Spleen (tissue), 7 donors: ENCODE measurements around the gene ABTB2.

Experiments used
- POLR2A ChIP-seq, 3 donors: fragments of 450-650 bp; IDR thresholded peaks; one replicate each; pipeline ENCODE4 v1.5.1; 2017; ENCODE audit warnings: antibody characterized with exemption in 3 of 3, mild to moderate bottlenecking in 1 of 3
- POLR2AphosphoS5 ChIP-seq, 3 donors: sonication (generic); formaldehyde crosslinking; IDR thresholded peaks; one replicate each; pipeline ENCODE4 v1.5.1; 2017; ENCODE audit warnings: antibody characterized with exemption in 3 of 3
- TF ChIP-seq, protein P1 (sequence below), 11 experiments: fragments of 200-600 bp in 7 of 11; fragments of 450-650 bp in 4 of 11; sonication (generic) in 4 of 11; IDR thresholded peaks in 8 of 11; conservative IDR thresholded peaks in 3 of 11; 1 replicate in 7 of 11; 2 replicates in 4 of 11; pipeline versions ENCODE4 v1.4.0 to v1.8.0; 2016 to 2021; ENCODE audit warnings: antibody characterized with exemption in 11 of 11, inconsistent platforms in 4 of 11, mild to moderate bottlenecking in 1 of 11
- donor health status: DM: no; HTN: no; CAD: no; lungs with moderate emphysema.
- donor health status: DM: no; HTN: no; CAD: no.
- donor health status: DM: no; HTN: no; CAD: no.

DNA sequence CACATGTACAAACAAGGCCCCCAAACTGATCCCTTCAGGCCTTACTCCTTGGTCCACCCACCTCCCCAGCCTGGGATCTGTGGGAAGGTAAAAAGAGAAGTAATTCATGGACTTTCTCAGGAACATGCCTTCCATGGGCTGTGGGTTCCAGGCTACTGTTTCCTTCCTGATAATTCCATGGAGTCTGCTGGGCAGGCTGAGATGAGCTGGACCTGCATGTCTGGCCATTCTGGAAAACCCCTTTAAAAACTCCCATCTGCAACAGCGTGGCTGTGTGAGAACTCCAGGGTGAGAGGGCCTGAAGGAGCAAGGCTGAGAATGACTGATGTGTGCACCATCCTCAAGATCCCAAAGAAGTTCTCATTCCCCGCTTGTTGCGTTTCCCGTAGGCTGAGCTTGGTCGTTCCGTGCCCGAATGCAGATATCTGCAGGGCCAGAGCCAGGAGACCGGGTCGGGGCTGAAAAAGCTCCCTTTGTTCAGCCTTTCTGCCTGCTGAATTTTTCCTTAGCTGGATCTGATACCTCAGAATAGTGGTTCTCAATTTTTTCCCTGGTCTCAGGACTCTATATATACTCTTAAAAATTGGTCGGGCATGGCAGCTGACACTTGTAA is 179.5 kb downstream of the ABTB2 start:
- TF ChIP-seq, protein P1, sequence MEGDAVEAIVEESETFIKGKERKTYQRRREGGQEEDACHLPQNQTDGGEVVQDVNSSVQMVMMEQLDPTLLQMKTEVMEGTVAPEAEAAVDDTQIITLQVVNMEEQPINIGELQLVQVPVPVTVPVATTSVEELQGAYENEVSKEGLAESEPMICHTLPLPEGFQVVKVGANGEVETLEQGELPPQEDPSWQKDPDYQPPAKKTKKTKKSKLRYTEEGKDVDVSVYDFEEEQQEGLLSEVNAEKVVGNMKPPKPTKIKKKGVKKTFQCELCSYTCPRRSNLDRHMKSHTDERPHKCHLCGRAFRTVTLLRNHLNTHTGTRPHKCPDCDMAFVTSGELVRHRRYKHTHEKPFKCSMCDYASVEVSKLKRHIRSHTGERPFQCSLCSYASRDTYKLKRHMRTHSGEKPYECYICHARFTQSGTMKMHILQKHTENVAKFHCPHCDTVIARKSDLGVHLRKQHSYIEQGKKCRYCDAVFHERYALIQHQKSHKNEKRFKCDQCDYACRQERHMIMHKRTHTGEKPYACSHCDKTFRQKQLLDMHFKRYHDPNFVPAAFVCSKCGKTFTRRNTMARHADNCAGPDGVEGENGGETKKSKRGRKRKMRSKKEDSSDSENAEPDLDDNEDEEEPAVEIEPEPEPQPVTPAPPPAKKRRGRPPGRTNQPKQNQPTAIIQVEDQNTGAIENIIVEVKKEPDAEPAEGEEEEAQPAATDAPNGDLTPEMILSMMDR (IDR thresholded peaks at IDR 0.05 in 8 of 11, conservative IDR thresholded peaks at IDR 0.05 in 3 of 11) = no peak
- TF ChIP-seq POLR2A (IDR thresholded peaks at IDR 0.05) = no peak
- TF ChIP-seq POLR2AphosphoS5 (IDR thresholded peaks at IDR 0.05) = no peak
